ENCODE measurements around the gene MYMK.

MYMK gene

DNA sequence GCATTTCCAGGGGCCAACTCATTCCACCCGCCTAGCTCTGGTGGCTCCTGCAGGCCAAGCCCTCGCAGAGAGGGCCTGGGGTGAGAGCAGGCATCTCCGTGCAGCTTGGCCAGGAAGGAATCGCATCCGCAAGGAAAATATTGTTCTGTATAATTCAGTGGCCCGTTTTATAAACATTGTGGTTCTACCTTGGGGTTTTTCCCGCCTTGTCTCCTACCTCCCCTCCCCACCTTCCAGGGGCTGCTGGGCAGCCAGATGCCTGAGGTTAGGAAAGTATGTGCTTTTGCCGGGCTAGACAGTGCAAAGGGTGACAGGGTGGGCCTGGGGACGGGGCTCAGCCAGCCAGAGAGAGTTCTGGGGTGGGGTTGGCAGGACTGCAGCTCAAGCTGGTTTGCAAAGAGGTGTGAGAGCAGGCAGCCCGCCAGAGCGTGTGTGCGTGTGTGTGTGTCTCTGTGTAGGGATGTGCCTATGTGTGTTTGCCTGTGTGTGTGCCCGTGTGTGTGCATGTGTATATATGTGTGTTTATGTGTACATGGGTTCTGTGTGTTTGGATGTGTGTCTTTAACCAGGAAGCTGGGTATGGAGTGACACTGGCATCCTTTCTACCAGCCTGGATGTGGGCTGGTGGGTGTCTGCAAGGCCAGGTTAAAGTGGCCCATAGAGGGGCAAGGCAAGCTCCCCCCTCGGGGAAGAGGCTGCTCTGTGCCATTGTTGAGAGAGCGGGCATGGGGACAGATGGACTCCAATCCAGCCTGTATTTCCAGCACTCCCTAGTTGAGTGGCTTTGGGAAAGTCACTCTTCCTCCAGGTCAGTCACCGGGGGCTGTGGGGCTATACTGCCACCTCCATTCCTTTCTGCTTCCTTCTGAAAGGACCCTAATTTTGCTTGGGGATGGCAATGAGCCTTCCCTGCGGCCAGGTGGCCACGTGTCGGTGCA, 35.2 kb downstream of the MYMK start:
- DNase-seq = no peak

DNA sequence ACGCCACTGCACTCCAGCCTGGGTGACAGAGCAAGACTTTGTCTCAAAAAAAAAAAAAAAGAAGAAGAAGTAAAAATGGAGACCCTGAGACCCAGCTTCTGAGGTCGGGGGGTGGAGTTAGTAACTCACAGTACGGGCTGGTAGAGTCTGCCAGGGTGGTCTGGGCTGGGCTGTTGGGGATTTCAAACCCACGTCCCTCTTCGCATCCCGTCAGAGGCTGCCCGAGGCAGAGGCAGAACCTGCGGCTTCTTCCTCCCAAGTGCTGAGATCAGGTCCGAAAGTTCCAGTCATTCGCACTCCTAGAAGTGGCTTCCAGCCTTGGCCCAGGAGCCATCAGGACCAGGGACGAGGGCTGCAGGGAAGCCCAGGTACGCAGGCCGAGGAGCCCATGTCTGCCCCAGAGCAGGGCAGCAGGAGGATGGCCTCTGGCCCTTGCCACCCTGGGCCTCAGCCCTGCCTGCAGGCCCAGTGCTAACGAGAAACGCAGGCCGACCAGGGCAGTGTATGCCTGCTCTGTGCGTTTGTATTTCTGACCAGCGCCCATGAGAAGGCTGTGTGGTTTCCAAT, 36.0 kb downstream of the MYMK start:
- DNase-seq = no peak

DNA sequence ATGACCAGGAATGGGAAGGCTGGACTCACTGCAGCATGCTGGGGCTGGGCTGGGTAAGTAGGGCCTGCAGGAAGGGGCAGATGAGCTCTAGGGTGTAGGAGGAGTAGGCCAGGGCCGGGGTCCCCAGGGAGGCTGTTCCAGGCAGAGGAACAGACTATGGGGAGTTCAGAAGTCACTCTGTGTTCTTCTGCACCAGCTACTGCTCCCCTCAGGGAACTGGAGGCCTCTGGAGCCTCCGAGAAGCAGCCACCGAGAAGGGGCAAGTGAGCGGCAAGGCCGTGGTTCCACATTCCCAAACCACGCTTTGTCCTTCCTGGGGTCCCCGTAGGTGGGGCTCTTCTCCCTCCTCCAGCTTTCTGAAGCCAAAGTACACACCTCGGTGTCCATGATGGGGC, 37.4 kb downstream of the MYMK start:
- DNase-seq = no peak

DNA sequence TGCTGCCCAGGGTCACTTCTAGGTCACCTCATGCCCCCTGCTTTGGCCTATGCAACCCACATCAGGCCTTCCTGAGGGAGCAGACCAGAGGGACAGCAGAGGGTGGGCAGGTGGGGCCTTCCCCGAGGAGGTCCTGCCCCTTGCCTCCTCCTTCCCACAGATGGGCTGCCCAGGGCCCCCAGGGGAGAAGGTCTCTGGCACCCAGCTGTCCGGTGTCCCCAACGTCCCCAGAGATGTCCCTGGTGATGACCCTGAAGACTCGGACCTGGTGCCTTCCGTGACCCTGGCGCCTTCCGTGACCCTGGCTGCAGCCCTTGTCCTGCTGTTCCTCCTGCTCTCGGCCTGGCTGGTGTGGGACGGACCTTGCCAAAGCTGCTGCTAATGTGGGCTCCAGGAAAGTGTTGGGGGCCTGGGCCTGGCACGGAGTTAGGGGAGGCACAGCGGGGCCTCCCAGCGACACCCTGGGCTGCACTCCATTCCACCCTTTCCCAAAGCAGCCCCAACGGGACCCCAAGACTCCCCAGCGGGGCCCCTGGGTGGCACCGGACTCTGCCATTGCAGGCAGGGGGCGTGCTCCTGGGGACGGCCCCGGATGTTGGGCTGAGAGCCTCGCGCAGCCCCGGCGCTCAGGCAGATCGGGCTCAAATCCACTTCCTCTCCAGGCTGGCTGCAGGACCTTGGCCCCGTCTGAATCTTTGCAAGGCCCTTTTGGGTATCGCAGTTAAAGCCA, 39.1 kb downstream of the MYMK start:
- DNase-seq = no peak

DNA sequence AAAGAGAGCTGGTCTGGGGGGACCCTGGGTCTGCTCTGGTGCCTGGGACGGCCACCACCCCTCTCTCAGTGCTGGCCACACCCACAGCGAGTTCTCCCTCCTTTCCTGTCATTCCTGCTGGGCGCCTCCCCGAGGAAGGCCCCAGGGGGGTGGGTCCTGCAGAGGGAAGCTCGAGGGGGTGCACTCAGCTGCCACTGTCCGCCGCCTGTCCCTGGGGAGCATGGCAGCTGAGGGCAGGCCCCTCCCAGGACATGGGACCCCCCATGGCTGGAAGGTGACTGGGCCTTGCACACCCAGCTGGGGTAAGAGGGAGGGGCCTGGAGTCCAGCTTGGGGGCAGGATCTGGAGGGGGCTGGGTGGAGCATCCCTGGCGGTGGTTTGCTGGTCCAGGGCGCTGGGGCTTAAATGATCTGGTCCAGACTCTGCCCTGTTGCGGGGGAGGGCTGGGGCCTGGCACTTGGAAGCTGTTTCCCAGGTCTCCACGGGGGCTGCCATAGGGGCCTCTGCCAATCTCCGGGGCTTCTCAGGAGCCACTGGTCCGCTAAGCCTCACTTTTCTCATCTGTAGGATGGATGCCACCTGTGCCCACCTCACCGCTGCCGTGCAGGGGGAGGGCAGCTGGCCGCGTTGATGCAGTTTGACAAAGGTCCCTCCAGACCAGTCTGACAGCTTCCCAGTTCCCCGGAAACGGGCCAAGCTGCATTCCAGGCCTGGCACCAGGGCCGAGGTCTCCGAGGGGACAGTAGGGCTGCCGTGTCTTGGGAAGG, 39.9 kb downstream of the MYMK start:
- no peak for DNase-seq

DNA sequence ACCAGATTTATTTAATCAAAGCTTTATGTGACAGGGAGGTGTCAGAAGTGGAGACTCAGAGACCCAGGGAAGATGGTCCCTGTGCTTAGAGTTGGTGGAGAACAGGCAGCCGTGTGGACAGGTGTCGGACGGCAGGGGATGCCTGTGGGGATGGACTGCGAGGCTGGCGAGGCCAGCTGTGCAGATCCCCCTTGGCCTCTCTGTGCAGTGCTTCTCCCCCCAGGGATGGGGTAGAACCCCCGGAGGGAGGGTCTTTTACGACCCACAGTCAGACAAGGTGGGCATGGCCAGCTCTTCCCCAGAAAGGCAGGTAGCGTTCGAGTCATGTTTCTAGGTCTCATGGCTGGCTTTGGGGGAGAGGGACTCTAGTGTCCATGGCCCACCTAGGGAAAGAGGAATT, 41.1 kb downstream of the MYMK start:
- DNase-seq = no peak

DNA sequence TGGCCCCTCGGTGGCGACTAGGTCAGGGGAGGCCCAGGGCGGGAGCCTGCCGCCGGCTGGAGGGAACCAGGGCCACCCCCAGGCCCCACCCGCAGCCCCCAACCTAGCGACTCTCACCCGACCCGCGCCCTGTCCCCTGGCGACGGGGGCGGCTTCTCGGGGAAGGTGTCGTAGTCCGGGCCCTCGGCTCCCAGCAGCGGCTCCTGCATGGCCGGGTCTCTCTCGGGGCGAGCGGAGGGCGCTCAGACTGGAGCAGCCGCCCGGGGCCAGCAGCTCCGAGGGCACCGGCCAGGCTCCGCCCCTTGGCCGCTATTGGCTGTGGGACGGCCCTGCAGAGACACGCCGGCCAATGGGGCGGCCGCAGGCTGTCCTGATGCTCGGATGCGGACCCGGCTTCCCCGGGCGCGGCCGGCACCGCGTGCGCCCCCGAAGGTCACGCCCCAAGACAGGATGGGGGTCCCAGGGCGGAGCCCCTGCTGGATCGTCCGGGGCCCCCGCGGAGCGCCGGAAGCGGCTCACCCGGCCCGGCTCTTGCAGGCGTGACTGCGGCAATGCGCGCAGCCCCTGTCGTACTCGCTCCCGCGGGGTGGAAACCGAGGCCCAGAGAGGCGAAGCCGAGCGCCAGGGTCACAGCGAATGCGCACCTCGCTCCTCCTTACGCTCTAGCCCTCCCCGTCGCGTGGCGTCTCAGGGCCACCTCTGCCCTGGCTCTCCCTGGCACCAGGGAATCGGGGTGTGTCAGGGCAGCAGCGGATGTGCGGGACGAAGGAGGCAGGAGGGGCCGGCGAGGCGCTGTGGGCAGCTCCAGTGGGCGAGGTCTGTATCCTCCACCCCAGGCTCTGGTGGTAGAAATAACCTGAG, 45.7 kb downstream of the MYMK start, which contains the start of gene SLC2A6:
Gene SLC2A6, minus strand, starts transcription at position 249 of the 861 bp plus-strand sequence. Its CDS starts 40 bp downstream, at position 209.
- DNase-seq = peak; percentile 18 to 93 (median 81)

DNA sequence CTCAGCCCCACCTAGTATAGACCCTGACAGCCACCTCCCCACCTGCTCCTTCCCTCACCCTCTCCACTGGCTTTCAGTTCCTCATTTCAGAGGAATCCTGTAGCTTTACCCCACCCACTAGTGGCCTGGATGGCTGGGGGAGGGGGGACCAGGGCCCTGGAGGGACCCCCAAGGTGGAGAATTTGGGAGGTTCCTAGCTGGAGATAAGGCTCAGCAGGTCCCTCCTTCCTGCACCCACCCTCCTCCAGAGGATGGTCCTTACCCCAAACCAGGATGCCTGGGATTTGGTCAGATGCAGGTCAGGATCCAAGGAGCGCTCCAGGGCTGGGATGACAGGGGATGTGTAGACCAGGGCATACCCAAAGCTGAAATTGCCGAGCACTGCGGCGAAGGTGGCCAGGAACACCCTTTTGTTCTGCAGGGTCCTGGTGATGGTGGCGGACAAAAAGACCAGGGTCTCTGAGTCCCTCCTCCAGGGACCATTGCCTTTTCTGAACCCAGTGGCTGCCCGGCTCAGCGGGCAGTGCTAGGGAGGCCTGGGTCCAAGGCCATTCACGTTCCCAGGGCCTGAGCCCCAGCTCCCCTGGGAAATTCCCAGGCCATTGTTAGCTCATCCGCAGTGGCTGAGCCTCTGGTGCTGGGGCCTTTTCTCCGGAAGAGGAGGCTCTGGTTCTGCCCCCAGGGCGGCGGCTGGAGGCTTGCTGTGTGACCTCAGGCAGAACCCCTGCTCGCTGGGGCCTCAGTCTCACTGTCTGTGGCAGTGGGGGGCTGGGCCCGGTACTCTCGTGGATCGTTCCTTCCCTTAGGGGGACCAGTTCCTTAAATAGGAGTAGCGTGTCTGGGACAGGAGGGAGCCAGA, 46.5 kb downstream of the MYMK start:
- no peak for DNase-seq

DNA sequence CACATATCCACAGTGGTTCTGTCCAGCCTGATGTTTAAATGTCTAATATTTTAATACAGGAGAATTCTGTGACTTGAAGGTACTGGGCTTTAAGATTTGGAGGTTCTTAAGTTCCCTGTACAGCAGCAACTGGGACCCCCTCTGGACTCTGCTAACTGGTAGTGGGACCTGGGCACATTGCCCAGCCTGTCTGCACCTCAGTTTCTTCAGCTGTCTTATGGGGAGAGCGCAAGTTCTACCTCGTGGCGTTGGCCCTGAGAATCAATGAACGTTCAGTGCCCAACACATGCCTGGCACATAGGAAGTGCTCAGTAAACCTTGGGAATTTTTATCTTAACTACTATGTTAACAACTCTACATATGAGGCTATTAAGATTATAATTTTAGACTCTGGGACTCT, 47.3 kb downstream of the MYMK start:
- DNase-seq = no peak

DNA sequence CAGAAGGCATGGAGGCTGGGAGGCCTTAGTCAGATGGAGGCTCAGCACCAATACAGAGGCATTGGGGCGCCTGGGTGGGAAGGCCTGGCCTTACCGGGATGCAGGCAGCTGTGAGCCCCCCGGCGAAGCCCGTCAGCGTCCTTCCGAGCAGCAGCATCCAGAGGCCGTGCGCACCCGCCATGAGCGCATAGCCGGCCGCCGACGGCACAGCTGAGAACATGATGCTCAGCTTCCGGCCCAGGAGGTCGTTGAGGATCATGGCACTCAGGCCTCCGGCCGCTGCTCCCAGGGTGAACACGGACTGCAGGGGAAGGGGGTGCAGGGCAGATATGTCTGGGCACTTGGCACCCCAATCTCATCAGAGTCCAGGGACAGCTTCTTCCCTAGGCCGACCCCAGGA, 47.8 kb downstream of the MYMK start:
- DNase-seq = no peak

DNA sequence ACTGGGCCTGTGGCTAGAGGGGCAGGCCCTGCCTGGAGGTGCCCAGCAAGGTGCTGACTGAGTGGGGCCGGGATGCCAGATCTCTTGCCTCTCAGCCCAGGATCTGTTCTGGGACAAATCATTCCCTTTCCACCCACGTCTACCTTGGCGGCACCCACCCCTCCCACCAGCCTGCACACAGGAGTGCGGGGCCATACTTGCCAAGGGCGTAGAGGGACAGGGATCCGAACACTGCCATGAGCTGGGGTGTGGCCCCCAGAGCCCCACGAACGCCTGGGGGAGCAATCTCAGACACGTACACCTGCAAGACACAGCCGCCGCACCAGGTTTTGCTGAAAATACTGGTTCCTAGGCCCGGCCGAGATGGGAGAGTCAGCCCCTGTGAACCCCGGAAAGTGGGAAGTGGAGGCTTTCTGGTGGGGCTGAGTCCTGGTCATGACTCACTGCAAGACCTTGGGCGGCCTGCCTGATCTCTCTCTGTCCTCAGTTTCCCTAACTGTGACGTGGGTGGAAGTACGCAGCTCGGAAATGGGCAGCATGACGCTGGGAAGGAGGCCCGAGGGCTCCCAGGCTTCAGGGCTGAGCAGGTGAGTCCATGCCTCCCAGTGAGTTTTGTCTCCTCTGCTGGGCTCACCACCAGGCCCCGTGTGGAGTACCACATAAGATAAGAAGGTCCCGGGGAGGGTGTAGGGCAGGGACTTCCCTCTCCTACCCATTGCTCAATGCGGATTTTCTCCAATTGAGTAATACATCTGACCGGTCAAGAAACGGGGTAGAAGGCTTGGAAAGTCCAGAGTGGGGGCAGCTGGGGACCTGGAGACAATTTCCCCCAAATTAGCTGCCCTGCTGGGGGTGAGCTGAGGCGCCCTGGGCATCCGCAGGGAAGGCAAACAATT, 48.5 kb downstream of the MYMK start:
- no peak for DNase-seq

DNA sequence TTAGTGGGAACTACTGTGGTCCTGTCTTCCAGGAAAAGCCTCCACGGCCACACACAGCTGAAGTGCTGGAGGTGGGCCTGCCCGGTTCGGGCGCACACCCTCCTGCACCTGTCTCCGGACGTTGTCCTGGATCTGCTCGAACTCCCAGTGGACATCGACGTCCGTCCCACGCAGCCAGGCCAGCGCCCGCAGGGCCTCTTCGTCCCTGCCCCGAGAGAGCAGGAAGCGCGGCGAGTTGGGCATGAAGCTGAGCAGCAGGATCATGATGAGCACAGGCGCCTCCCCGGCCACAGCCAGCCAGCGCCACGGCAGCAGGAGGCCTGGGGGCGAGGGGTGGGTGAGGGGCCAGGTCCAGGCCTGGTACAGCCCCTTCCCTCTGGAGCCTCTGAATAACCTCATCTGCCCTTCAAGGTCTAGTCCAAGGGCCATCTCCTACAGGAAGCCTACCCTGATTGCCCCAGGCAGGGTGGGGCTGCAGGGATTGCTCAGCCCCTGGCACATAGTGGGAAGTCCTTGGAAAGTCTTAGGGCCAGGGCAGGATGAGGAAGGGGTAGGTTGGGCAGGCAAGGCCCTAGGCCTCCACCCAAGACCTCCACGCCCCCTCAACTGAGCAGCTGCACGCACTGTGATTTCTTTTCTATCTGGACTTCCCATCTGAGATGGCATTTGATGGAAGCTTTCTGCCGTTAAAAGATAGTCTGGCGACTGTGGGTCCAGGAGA, 49.3 kb downstream of the MYMK start:
- no peak for DNase-seq

DNA sequence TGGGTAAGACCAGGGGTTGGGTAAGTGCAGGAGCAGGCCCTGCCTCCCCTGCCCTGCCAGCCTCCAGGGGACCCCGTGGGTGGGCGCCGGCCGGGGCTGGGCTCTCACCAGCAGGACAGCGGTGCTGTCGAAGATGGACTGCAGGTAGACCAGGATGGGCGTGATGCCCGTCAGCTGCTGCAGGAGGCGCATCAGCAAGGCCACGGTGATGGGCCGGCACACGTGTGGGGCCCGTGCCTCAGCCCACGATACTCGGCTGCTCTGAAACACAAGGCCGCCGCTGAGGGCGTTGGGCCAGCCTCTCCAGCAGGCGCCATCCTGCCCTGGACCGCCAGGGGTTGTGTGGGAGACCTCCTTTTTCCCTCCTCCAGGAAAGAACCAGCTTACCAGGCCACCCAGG, 49.9 kb downstream of the MYMK start:
- DNase-seq = no peak

DNA sequence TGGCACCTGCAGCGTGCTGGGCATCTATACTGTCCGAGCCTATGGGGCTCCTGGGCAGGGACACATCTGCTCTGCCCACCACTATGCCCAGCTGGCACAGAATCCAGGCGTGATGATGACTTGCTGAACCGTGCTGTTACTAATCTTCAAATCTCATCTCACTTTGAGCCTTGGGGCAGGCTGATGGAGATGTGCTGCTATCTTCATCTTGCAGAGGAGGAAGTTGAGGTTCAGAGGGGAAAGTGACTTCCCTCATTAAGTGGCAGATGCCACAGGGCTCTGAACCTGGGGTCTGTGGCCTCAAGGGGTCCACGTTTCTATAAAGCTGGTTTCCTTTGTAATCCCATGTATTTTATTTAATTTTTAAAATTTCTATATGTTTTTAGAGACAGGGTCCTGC, 50.5 kb downstream of the MYMK start:
- DNase-seq = no peak

DNA sequence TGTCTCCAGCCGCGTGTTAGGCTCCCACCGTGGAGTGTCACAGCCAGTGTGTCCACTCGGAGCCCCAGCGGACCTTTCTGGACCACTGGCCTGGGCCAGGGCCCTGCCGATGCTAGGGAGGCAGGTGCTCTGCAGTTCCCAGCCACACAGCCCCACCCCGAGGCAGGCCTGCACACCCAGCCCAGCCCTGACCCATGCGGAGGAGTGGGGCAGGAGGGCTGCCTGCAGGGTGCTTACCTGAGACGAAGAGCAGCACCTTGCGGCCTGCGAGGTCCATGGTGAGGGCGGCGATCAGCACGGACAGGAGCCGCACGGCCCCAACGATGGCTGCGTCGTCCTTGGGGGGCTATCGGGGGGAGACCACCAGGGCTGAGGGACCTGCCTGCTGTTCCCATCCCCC, 51.0 kb downstream of the MYMK start:
- no peak for DNase-seq

DNA sequence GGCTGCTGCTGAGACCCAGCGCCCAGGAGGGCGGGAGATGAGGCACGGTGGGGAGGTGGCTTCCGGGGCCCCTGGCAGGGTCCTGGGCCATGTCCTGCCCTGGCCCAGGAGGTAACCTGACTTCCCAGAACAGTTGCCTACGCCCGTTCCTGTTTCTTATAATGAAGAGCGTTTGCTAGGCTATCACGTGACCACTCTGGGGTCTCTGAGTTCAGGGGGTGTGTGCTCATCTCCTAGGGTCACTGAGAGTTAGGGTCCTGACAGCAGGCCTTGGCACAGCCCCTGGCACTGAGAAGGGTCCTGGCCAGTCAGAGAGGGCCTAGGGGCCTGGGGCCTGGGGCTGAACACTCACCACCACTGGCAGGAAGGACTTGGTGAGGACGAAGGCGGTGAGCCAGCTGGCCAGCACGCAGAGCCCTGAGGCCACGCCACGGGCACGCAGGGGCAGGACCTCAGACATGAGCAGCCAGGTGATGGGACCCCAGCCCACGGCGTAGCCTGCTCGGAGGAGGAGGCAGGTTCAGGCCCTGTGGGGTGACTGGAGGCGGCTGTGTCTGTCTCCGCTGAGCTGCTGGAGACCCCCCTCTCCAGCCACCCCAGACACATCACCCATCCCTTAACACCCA, 51.9 kb downstream of the MYMK start:
- DNase-seq = no peak

DNA sequence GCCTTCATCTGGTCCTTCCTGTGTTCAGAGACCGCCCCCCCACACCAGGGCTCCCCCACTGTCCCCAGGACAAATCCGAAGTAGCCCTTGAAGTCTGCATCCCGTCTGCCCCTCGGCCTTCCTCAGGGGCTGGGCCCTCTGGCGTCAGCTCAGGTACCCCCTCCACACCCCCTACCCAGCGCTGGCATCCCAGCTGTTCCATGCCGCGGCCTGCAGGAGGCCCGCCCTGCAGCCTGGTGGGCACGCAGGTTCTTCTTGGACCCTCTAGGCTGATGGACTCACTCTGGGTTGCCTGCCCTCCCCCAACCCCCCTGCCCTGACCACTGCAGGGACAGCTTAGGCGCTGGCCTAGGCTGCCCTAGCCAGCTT, 52.5 kb downstream of the MYMK start:
- DNase-seq = no peak
